Endodermal cell (in vitro differentiated cells): ENCODE results near the gene SALL2. TPM values are rescaled to one million over a fixed set of nuclear protein-coding genes. Genes with fewer than 3 reads are reported as not detected.

Source experiments
- DNase-seq: peaks from one replicate; pipeline ENCODE4 v3.0.0-alpha.2; 2017
- H3K27ac ChIP-seq: 2 replicates; pipeline ENCODE4 v1.5.1; 2013; ENCODE audit warnings: mild to moderate bottlenecking, low read depth, low read length, moderate library complexity
- H3K27me3 ChIP-seq: 2 replicates; pipeline ENCODE4 v1.6.1; 2013; ENCODE audit warnings: mild to moderate bottlenecking, low read length, moderate library complexity; ENCODE audit not compliant: insufficient read depth, control insufficient read depth, poor library complexity, severe bottlenecking
- H3K36me3 ChIP-seq: 2 replicates; pipeline ENCODE4 v1.7.0; 2013; ENCODE audit warnings: mild to moderate bottlenecking, low read length, moderate library complexity; ENCODE audit not compliant: control insufficient read depth, insufficient read depth
- H3K4me1 ChIP-seq: one replicate; pipeline ENCODE4 v1.7.0; 2013; ENCODE audit warnings: low read length; ENCODE audit not compliant: control insufficient read depth, insufficient read depth
- H3K4me3 ChIP-seq: 2 replicates; pipeline ENCODE4 v1.5.1; 2013; ENCODE audit warnings: mild to moderate bottlenecking, low read length, moderate library complexity
- H3K9ac ChIP-seq: 2 replicates; pipeline ENCODE4 v1.6.1; 2013; ENCODE audit warnings: mild to moderate bottlenecking, low read length, moderate library complexity; ENCODE audit not compliant: poor library complexity, severe bottlenecking; ENCODE audit errors: extremely low read depth
- H3K9me3 ChIP-seq: 2 replicates; pipeline ENCODE4 v1.6.1; 2013; ENCODE audit warnings: mild to moderate bottlenecking, low read length, moderate library complexity; ENCODE audit not compliant: control insufficient read depth
- H3K27ac Mint-ChIP-seq: 2 replicates; pipeline ENCODE4 v1.8.0; 2020; ENCODE audit warnings: mixed read lengths
- H3K27me3 Mint-ChIP-seq: 2 replicates; pipeline ENCODE4 v1.8.0; 2021; ENCODE audit warnings: mild to moderate bottlenecking, mixed read lengths; ENCODE audit not compliant: insufficient read depth
- H3K36me3 Mint-ChIP-seq: 2 replicates; pipeline ENCODE4 v1.8.0; 2020; ENCODE audit warnings: low read depth, mixed read lengths
- H3K4me1 Mint-ChIP-seq: 2 replicates; pipeline ENCODE4 v1.8.0; 2020; ENCODE audit warnings: mixed read lengths
- H3K4me3 Mint-ChIP-seq: 2 replicates; pipeline ENCODE4 v1.8.0; 2020; ENCODE audit warnings: mild to moderate bottlenecking, moderate library complexity, mixed read lengths
- H3K9me3 Mint-ChIP-seq: 2 replicates; pipeline ENCODE4 v1.8.0; 2020; ENCODE audit warnings: mild to moderate bottlenecking, mixed read lengths
- WGBS, 2 experiments: methylation state at CpG; one replicate each; pipeline versions ENCODE4 v1.1.5 to v1.1.7; 2013; ENCODE audit warnings: missing lambda C conversion rate in 2 of 2, mixed read lengths in 1 of 2; ENCODE audit not compliant: insufficient coverage in 1 of 2, insufficient read length in 1 of 2; 5-methylcytosine and 5-hydroxymethylcytosine counted together
- total RNA-seq, 2 donors: library from RNA; stranded (reverse); fragmentation: NEBNext Ultra II Directional in 1 of 2; extraction: Animal tissue kit (Norgen Biotek cat#: 25700) in 1 of 2; gene quantifications; 2 replicates in 1 of 2; 3 replicates in 1 of 2; pipeline ENCODE4 v1.2.1, GENCODE V29; 2021
- TF ChIP-seq, protein P1 (sequence below): fragments of 200-600 bp; sonication (generic); conservative IDR thresholded peaks from 2 replicates; pipeline ENCODE4 v1.5.0; 2021; ENCODE audit warnings: antibody characterized with exemption, mild to moderate bottlenecking

SALL2 gene
- total RNA-seq, 2 donors from 2014 or later = 78.6 to 120 TPM

DNA sequence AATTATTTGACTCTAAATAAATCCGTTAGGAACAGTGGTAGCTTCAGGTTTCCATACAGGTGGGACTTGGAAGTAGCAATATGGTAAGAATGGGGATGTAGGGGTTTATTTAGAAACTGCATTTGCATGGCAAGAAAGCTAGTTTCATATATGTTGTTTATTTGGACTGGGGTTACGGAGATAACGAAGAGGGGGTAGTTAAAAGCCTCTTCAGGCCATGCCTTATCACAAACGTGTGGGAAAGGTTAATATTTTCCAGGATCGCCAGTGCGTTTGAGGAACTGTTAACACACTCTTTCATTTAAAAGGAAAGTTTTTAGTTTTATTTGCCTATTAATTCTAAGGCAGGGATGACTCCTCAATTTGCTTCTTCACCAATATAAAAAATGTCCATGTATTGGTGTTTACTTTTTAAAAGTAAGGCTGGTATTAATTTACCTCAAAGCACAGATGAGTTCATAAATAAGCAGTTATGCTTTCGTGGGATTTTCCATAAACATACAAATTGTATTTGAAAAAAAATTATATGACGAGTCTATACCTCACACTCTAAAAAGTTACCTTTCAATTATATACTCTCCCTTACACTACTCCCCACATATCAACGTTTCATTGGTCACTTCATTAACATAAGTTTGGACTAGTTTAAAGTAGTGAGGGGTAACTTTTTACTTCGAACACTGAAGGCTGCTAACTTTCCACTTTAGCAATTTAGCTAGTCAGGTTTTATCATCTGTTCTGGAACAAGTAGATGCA is 50.2 kb downstream of the SALL2 start:
- Histone ChIP-seq H3K36me3 (peaks cover 28% of the 10 kb centered on the region), H3K27me3 (no peaks in the 10 kb centered on the region), H3K9ac (peak overlapping the region; percentile 63), H3K4me3 (peak overlapping the region; percentile 95), H3K9me3 (no peaks in the 10 kb centered on the region), H3K4me1 (peaks cover 5% of the 10 kb centered on the region), H3K27ac (no peak overlapping the region)
- TF ChIP-seq, protein P1, sequence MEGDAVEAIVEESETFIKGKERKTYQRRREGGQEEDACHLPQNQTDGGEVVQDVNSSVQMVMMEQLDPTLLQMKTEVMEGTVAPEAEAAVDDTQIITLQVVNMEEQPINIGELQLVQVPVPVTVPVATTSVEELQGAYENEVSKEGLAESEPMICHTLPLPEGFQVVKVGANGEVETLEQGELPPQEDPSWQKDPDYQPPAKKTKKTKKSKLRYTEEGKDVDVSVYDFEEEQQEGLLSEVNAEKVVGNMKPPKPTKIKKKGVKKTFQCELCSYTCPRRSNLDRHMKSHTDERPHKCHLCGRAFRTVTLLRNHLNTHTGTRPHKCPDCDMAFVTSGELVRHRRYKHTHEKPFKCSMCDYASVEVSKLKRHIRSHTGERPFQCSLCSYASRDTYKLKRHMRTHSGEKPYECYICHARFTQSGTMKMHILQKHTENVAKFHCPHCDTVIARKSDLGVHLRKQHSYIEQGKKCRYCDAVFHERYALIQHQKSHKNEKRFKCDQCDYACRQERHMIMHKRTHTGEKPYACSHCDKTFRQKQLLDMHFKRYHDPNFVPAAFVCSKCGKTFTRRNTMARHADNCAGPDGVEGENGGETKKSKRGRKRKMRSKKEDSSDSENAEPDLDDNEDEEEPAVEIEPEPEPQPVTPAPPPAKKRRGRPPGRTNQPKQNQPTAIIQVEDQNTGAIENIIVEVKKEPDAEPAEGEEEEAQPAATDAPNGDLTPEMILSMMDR = no peak
- Mint-ChIP-seq H3K9me3 (no peaks in the 10 kb centered on the region), H3K4me3 (peak overlapping the region; percentile 100), H3K27ac (peak overlapping the region; percentile 96), H3K4me1 (peaks cover 13% of the 10 kb centered on the region), H3K36me3 (peaks cover 35% of the 10 kb centered on the region), H3K27me3 (no peaks in the 10 kb centered on the region)
- DNase-seq = no peak
- WGBS, 2 experiments = 62 to 100% methylated on average over 2 to 10 of the region's 10 CpGs

Other genes starting within 250 kb of the SALL2 start
- gene RPGRIP1, start 246.3 kb downstream of the SALL2 start, total RNA-seq = under 1 TPM in 1 of 2 donors, not detected in 1; 0.29 TPM
- gene SUPT16H, start 142.3 kb downstream of the SALL2 start, total RNA-seq = 100 to 1,000 TPM; 147 to 181 TPM
- gene CHD8, start 70.2 kb downstream of the SALL2 start, total RNA-seq = 100 to 1,000 TPM; 126 to 130 TPM
- gene RAB2B, start 49.4 kb downstream of the SALL2 start, total RNA-seq = 10 to 100 TPM; 41.2 to 42.9 TPM
- gene TOX4, start 49.2 kb downstream of the SALL2 start, total RNA-seq = 10 to 100 TPM; 60.0 to 61.5 TPM
- gene METTL3, start 15.0 kb downstream of the SALL2 start, total RNA-seq = 10 to 100 TPM; 63.2 to 64.7 TPM
- not detected for gene OR10G3, start 53.7 kb upstream of the SALL2 start, total RNA-seq
- not detected for gene OR10G2, start 108.6 kb upstream of the SALL2 start, total RNA-seq
- gene OR4E2, start 127.5 kb upstream of the SALL2 start, total RNA-seq = not detected
- gene OR4E1, start 147.5 kb upstream of the SALL2 start, total RNA-seq = not detected